Type B pancreatic cell (in vitro differentiated cells): ENCODE results near the gene PDE8B. TPM values are rescaled to one million over a fixed set of nuclear protein-coding genes. Genes with fewer than 3 reads are reported as not detected.
A peak's percentile ranks its signal among the peaks of the same experiment; 100 is the strongest.

ENCODE experiments used
- DNase-seq: peaks from one replicate; pipeline ENCODE4 v3.0.0; 2021; ENCODE audit warnings: mixed read lengths; ENCODE audit not compliant: unreplicated experiment; ENCODE audit errors: extremely low spot score
- H3K27ac Mint-ChIP-seq: 2 replicates; pipeline ENCODE4 v1.8.0; 2021; ENCODE audit warnings: mild to moderate bottlenecking, mixed read lengths
- H3K27me3 Mint-ChIP-seq: 2 replicates; pipeline ENCODE4 v1.8.0; 2021; ENCODE audit warnings: mixed read lengths
- H3K36me3 Mint-ChIP-seq: 2 replicates; pipeline ENCODE4 v1.8.0; 2021; ENCODE audit warnings: mixed read lengths
- H3K4me1 Mint-ChIP-seq: one replicate; pipeline ENCODE4 v1.8.0; 2021; ENCODE audit warnings: mixed read lengths; ENCODE audit not compliant: unreplicated experiment
- H3K4me3 Mint-ChIP-seq: 2 replicates; pipeline ENCODE4 v1.8.0; 2021; ENCODE audit warnings: mild to moderate bottlenecking, mixed read lengths
- H3K9me3 Mint-ChIP-seq: 2 replicates; pipeline ENCODE4 v1.8.0; 2021; ENCODE audit warnings: mixed read lengths
- total RNA-seq: library from RNA; stranded (reverse); gene quantifications from 2 replicates; pipeline ENCODE4 v1.2.1, GENCODE V29; 2021; ENCODE audit warnings: low replicate concordance
- TF ChIP-seq, protein P1 (sequence below): fragments of 200-600 bp; sonication (generic); conservative IDR thresholded peaks from 2 replicates; pipeline ENCODE4 v1.5.0; 2021; ENCODE audit warnings: antibody characterized with exemption, mild to moderate bottlenecking

Gene PDE8B
- total RNA-seq, 1 donor from 2014 or later: 16.7 TPM

DNA sequence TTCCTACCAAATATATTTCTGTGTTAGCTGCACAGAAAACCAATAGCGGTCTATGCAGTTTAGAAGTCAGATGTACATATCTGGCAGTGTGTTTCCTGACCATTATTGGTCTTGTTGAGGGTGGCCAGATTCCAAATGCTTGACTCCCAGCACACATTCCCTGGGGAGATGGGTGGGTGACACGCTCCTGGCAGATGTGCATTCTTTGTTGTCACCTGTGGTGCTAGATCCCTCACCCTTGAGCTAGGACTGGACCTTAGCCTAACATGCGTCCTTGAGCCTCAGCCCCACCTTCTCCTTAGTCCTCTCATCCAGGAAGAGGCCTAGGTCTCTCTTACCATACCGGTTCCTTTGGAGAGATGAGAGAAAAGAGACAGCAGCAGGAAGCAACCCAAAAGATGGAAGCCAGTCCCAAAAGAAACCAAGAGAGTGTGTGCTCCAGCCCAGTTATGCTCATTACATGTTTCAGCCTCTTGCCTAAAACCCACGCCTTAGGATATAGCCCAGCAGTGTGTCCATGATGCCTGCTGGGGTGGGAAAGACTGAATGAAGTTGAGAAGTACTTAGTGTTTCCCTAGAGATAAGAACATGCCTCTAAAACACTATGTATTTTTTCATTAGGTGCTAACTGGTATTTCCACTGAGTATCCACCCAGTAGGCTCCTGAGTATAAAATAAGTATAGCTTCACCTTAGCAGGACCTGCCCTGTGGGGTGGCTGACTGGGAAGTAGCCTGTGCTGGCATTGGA lies 116.7 kb downstream of the PDE8B start:
- TF ChIP-seq, protein P1, sequence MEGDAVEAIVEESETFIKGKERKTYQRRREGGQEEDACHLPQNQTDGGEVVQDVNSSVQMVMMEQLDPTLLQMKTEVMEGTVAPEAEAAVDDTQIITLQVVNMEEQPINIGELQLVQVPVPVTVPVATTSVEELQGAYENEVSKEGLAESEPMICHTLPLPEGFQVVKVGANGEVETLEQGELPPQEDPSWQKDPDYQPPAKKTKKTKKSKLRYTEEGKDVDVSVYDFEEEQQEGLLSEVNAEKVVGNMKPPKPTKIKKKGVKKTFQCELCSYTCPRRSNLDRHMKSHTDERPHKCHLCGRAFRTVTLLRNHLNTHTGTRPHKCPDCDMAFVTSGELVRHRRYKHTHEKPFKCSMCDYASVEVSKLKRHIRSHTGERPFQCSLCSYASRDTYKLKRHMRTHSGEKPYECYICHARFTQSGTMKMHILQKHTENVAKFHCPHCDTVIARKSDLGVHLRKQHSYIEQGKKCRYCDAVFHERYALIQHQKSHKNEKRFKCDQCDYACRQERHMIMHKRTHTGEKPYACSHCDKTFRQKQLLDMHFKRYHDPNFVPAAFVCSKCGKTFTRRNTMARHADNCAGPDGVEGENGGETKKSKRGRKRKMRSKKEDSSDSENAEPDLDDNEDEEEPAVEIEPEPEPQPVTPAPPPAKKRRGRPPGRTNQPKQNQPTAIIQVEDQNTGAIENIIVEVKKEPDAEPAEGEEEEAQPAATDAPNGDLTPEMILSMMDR: no peak

DNA sequence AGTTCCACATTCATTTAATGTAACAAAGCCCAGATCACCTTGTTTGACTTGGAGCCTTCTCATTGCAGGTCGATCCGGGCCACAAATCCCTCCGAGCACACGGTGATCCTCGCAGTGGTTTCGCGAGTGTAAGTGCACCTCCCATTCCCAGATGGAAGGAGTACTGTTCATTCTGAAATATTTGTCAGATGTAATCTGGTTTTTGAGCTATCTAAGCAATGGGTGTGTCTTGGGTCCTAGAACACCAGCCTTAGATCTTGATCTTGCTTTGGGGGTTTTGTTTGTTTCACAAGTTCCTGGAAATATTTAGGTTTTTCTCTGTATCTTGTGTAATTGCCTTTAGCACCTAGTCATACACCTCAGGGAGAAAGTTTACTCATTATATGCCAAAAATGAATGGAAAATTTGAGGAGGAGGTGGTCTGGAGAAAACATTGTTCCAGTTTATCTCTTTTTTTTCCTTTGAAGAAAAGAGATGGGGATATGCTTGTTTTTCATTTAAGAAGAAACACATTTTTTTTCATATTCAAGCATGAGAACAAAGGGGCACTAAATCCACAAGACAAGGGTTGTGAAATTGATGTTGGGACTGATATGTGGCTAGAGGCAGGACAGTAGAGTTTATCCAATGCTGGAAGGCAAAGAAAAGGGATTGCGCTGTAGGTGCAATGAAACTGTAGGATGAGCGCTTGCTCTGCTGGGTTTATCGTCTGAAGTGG lies 118.6 kb downstream of the PDE8B start:
- H3K27me3 Mint-ChIP-seq: no peaks in the 10 kb centered on the region
- H3K9me3 Mint-ChIP-seq: no peaks in the 10 kb centered on the region
- H3K36me3 Mint-ChIP-seq: peaks cover 7% of the 10 kb centered on the region
- peaks cover 9% of the 10 kb centered on the region for H3K4me1 Mint-ChIP-seq
- no peak overlapping the region for H3K4me3 Mint-ChIP-seq
- TF ChIP-seq, protein P1: no peak
- DNase-seq: no peak
- no peak overlapping the region for H3K27ac Mint-ChIP-seq

More for the DNA sequence above, 116.7 kb downstream of the PDE8B start:
- Mint-ChIP-seq H3K4me1 (peaks cover 15% of the 10 kb centered on the region), H3K27ac (peak overlapping the region; percentile 45), H3K36me3 (peaks cover 7% of the 10 kb centered on the region), H3K4me3 (no peak overlapping the region), H3K9me3 (no peaks in the 10 kb centered on the region), H3K27me3 (no peaks in the 10 kb centered on the region)
- no peak for DNase-seq

DNA sequence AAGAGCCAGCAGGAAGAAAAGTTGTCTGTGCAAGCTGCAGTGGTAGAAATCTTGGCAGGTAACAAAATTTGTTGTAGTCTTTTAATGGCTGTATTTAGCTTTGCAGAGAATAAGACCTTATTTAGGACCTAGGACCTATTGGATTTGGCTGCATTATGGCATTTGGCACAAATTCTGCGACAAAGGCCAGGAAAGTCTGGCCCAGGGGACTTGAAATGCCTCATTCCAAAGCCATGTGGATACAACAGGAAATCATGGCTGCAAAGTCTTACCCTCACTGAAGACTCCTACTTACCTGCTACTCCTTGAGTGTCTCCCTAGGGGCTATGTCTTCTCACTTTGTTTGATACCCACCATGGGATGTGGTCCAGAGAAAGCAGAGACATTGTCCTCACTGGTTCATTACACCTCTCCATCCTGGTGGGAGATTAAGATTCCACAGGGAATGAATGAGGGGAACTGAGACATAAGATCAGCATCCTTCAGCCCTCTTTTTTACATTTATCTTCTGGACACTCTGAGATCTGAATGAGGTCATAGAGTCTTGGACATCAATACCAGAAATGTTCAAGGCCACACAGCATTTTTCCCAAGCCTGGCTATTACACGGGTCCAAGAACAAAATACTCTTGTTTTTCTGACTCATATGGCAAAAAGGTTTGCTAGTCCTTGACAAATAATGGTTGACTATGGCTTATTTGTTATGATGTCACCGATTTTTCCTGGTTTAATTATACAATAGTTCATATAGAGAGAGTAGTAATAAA lies 119.4 kb downstream of the PDE8B start:
- H3K4me1 Mint-ChIP-seq: peaks cover 9% of the 10 kb centered on the region
- H3K27ac Mint-ChIP-seq: no peak overlapping the region

DNA sequence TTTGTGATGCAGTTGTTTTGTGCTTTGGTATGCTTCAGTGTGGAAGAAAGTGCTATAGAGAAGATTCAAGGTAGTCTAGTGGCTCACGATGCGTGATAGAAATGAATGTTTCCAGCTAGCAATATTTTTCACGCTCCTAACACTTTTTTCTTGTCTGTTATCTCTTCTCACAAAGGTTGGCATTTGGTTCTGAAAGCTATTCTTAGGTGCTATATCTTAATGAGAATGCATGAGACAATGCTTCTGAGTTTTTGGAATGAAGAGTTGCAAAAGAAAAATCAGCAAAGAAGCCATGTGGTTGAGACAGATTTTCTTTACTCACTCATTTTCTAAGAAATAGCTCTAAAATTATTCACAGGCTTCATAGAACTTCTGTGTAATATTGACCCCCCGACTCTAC lies 122.6 kb downstream of the PDE8B start:
- Mint-ChIP-seq H3K4me1 (no peaks in the 10 kb centered on the region), H3K9me3 (no peaks in the 10 kb centered on the region), H3K27me3 (no peaks in the 10 kb centered on the region), H3K36me3 (peaks cover 3% of the 10 kb centered on the region), H3K4me3 (no peak overlapping the region), H3K27ac (no peak overlapping the region)
- TF ChIP-seq, protein P1: no peak
- DNase-seq: no peak

More for the DNA sequence above, 119.4 kb downstream of the PDE8B start:
- TF ChIP-seq, protein P1: no peak
- no peaks in the 10 kb centered on the region for H3K9me3 Mint-ChIP-seq
- DNase-seq: no peak
- H3K36me3 Mint-ChIP-seq: peaks cover 7% of the 10 kb centered on the region
- no peak overlapping the region for H3K4me3 Mint-ChIP-seq
- H3K27me3 Mint-ChIP-seq: no peaks in the 10 kb centered on the region

DNA sequence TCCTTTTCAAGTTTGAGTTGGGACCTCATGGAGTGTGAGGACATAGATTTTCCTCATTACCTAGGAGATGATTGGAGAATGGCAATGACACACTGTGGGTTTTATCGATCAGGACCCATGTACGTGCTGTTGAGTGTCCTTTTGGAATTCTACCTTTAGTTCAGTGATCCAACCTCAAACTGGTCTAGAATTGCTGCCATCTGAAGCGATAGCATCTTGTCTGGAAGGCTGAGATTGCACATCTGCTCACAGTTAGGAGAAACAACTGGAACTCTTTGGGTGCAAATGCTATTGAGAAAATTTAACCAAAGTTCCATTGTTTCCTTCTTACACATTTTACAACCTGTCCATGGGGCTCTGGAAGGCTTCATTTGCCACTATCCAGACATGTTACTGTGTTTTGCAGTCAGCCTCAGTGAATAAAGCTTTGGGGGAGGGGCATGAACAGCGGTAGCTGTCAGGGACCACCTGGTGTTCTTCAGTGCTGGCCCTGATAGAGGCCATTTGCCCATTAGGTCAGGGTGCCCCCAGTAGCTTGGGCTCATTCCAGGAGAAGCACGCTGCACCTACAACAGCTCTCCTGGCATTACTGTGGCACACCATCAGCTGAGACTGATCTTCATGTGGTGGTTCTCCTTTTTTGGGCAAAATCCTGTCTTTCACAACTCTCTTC lies 123.1 kb downstream of the PDE8B start:
- Mint-ChIP-seq H3K27me3 (no peaks in the 10 kb centered on the region), H3K36me3 (peaks cover 3% of the 10 kb centered on the region), H3K27ac (no peak overlapping the region), H3K4me1 (no peaks in the 10 kb centered on the region), H3K4me3 (no peak overlapping the region), H3K9me3 (no peaks in the 10 kb centered on the region)
- DNase-seq: no peak
- TF ChIP-seq, protein P1: no peak
